IPS-11a (cell line): Measurements from ENCODE around the gene E2F6.

Experiments used
- H3K4me3 ChIP-seq: one replicate; pipeline ENCODE4 v1.5.1; 2013; ENCODE audit warnings: low read depth, low read length, control low read depth

Gene E2F6

DNA sequence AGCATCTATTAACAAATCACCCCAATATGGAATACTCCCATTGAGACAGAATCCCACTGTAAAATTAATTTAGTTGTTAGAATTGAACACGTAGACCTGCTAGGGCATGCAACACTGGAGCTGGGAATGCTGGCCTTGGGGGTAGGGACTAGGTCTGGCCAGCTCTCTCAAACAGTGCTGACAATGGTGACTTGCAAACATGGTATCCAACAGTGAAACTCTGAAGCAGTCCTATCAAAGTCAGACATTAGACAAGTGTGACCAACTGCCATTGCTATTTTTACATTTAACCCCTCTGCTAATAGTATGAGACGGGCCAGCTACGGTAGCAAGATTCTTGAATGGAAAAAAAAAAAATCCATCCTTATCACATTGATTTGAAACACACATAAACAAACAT, 7.2 kb downstream of the E2F6 start:
- H3K4me3 ChIP-seq, result no peak overlapping the region

DNA sequence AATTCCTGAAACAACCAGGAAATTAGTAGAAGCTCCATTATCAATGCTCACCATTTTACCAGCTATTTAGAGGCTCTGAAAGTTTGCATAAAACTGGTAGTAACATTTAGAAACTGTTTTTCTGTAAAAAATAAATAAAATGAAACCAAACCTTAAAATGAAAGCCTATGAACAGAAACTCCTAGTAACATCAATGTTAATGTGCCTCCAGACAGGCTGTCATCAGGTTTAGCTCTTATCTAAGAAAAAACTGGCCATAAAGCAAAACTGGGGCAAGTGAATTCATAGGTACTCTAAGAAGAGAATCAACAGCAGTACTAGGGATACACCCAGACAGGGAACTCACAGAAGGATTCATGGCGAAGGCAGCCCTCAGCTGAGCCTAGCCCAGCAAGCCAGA, 8.0 kb downstream of the E2F6 start:
- H3K4me3 ChIP-seq, result no peak overlapping the region

GRCh38 chr2:11456251-11456650, 9.7 kb downstream of the E2F6 start:
- H3K4me3 ChIP-seq, result no peak overlapping the region

GRCh38 chr2:11454824-11455223, 11.1 kb downstream of the E2F6 start:
- H3K4me3 ChIP-seq, result no peak overlapping the region

DNA sequence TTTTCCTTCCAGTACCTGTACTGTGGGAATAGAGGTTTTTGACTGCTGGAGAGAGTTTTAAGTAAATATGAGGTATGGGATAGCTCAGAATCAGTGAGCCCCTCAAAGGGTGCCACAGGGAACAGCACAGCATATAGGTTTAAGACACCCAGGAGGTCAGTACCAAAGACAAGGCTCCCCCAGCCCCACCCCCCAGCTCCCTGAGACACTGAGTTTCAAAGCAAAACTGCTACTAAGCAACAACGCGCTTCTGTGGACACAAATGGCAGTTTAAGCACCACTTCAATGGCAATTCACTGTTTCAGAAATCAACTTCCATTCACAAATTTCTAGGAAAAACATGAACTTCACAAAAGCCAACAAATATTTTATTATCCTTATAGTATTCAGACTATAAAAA, 15.2 kb downstream of the E2F6 start:
- no peak overlapping the region for H3K4me3 ChIP-seq

DNA sequence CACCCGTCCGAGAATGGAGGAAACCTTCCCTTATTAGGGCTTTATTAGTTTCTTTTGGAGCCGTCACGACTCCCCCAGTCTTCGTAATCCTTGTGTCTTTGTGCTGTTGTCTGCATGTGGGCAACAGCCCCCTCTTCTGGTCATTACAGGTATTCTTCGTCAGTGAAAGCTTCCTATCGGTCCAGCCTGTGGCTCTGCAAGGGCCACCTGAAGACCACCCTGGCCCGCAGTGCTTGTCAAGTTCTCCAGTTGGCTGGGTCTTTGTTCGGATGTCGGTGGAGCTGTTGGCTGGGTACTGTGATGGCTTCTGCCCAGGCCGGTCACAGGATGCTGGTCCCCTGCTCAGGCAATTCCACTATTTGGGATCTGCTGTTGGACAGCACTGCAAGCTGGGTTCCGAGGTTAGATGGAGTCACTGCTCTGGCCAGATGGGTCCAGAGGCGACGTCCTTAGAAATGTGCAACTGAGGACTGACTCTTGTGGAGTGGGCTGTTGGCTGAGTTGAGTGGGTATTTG, 19.2 kb downstream of the E2F6 start:
- H3K4me3 ChIP-seq, result no peak overlapping the region

DNA sequence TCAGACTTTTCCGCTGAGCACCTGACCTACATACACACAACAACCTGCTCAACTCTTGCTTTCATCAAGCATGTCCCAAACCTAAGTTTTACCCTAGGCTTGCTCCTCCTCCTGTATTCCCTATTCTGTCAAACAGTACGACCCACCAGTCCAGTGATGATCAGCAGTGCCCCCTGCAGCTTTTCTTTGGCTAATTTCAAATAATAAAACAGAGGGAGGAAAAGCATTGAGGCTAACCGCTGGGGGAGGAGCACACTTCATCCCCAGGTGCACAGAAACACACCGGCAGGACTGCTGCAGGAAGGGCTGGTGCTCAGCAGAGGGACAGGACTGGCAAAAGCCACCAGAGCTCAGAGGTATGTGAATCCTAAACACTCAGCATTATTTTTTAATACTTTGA, 21.2 kb downstream of the E2F6 start:
- H3K4me3 ChIP-seq, result no peak overlapping the region

DNA sequence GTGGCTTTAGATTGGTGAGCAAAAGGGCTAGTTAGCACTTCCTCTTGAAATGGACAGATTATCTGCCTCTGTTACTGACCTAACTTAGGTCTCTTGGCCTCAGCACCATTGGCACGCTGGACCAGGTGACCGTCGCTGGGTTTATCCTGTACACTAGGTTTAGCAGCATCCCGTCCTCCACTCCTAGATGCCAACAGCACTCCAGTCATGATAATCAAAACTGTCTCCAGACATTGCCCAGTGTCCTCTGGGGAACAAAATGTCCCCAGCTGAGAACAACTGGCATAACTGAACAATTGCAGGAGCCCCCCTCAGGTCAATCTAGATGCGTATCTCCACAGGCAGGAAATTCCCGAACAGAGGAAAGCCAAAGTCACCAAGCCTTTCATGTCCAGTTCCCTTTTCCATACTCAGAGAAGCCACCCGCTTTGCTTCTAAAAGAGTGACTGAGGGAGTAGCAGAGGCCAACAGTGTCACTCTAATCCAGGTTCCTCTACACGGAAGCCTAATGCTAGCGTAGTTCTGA, 27.3 kb downstream of the E2F6 start:
- no peak overlapping the region for H3K4me3 ChIP-seq

DNA sequence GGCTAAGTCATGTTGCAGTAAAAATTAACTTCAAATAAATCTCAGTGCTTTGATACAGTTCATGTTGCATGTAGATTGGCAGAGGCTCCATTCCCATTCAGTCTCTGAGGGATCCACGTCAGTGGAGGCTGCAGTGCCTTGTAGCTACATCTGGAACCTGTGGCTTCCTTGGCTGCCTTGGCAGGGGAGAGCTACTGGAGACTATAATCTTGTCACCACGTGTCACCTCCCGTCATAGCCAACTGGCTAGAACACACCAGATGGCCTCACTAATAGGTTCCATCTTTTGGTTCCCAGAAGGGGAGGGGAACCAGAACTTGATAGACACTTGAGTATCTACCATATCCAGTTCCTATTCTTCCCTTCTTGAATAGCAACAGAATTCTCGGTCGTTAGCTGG, 28.4 kb downstream of the E2F6 start:
- no peak overlapping the region for H3K4me3 ChIP-seq

DNA sequence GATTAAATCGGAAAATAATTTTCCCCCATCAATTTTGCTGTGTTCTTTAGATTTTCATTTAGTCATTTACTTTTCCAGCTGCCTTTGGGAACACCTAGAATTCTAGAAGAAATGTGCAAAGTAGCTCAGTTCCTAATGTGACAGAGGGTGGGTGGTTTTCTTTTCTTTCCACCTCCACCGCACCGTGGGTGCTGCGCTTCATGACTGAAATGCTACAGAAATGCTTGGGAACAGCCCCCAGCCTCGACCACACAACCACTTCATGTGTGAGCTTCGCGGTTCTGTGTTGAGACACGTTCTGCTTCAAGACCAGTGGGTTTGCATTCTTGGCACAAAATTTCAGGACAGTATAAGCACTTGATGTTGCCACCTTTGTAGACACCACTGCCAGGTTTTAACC, 30.9 kb downstream of the E2F6 start:
- H3K4me3 ChIP-seq, result no peak overlapping the region

DNA sequence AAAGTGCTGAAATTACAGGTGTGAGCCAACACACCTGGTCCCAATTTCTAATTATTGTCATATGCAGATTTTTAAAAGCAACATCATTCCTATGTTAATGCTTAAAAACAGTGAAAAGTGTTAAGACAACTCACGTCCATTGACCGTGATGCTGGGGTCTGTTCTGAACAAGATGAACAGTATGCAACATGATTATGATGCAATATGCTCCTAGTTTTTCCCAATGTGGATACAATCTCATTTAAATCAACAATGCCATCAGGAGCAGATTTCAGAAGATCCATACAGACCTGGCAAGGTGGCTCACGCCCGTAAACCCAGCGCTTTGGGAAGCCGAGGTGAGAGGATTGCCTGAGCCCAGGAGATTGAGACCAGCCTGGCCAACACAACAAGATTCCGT, 31.5 kb downstream of the E2F6 start:
- no peak overlapping the region for H3K4me3 ChIP-seq

DNA sequence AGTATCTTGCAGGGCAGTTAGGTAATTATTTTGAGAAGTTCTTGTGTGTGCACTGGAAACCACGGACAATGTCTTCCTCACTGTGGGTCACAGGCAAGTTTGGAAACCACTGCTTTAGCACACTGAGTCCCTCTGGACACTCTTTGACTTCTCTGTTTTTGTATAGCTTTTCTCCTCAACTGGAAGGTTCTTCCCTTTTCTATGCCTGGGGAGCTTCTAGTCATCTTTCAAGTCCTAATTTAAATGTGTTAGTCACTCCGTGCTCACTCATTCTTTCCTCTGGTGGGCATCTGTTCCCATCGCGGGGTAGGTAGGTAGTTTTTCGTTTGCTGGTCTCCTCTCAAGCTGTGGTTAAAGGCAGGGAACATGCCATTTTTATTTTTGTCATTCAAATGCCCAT, 32.1 kb downstream of the E2F6 start:
- no peak overlapping the region for H3K4me3 ChIP-seq

DNA sequence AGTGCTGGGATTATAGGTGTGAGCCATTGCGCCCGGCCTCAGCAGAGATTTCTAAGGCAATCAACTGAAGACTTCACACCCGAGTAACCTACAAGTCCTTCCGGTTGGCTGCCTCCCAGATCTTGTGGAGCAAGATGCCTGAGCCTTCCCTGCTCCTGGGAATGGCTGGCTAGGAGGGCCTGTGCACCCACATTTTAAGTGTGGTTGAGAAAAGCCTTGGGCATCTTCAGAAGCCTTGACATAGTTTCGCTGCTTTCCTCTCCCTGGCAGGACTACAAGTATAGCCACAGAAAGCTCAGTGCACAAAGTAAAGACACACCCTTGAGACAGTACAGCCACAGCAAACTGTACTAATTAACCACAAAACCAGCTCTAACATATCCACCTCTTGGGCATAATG, 35.2 kb downstream of the E2F6 start:
- H3K4me3 ChIP-seq, result no peak overlapping the region

DNA sequence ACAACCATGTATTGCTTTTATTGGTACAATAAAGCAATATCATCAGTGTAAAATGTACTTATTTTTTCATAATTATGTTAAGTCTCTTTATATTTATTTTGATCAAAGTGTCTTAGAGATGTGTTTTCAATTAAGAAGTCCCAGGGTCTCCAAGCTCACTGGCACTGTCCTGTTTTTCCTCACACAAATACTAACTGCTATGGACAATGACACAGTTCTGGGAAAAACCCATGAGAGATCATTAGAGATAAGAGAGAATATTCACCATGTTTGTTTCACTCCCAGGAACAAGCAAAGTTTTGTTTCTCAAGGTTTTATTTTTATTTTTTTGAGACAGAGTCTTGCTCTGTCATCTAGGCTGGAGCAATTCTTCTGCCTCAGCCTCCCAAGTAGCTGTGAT, 38.7 kb downstream of the E2F6 start:
- no peak overlapping the region for H3K4me3 ChIP-seq

DNA sequence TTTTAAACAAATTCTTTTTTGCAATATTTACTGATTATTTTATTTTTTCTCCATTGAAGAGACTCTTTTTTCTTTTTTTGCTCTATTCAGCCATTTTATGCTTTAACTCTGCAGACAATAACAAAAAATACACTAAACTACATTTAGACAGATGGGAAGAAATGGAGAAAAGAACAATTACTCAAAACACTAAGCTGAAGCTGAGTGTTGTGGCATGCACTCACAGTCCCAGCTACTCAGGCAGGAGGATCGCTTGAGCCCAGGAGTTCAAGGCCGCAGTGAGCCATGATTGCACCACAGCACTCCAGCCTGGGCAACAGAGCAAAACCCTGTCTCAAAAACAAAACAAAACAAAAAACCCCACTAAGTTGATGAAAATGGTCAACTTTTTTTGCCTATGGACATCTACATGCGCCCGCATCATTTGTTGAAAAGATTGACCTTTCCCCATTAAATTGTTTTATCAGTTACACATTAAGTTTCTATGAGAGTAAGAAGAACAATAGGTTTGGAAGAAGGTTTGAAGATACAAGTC, 43.0 kb downstream of the E2F6 start:
- H3K4me3 ChIP-seq, result no peak overlapping the region

- no peak overlapping the region for H3K4me3 ChIP-seq
Observed at GRCh38 chr2:11422491-11422865, 43.5 kb downstream of the E2F6 start.

GRCh38 chr2:11421863-11422490, 44.0 kb downstream of the E2F6 start:
- H3K4me3 ChIP-seq, result no peak overlapping the region

GRCh38 chr2:11420671-11421070, 45.3 kb downstream of the E2F6 start:
- no peak overlapping the region for H3K4me3 ChIP-seq

DNA sequence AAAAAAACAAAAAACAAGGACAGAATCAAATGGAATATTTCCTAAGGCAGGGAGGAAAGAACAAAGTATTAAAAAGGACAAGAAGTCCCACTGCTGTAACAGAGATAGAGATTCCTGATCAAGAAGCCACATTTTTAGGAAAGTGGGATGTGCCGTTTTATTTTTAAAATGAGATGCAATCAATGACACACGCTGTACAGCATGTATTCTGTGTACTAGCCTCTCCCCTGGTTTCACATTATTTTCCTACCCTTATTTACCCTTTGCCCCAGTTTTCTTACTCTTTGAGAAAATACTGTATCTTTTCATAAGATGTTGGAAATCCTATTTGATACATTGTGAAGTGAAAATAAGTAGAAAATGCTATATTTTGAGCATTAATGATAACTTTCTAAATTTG, 45.8 kb downstream of the E2F6 start:
- no peak overlapping the region for H3K4me3 ChIP-seq

DNA sequence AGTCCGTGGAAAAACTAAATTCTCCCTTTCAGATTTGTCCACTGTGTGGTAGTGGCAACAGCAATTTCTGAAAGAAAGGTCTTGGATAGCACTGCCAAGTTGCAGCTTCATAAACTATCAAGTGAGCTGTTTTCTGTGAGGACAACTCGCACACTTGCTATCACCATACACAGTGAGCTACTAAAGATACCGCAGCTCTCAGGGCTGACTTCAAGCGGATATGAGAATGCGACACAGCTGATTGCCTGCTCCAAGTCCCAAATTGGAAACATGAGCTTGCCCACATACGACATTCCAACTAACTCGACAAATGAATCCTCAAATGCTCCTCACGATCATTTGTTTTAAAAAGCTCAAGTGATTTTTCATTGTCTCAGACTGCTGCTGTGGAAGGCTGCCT, 46.2 kb downstream of the E2F6 start:
- no peak overlapping the region for H3K4me3 ChIP-seq

GRCh38 chr2:11417946-11418585, 47.9 kb downstream of the E2F6 start:
- H3K4me3 ChIP-seq, result no peak overlapping the region

GRCh38 chr2:11416931-11417330, 49.0 kb downstream of the E2F6 start:
- no peak overlapping the region for H3K4me3 ChIP-seq
